ENCODE results near the gene UBE3C. TPM values are rescaled to one million over a fixed set of nuclear protein-coding genes. Genes with fewer than 3 reads are reported as not detected.

The UBE3C gene
- total and polyA plus RNA-seq, 2 of the 13 experiments (the other 11 are each of a cell fraction or from before 2014, with no cell fraction given) = 27.0 to 48.2 TPM

DNA sequence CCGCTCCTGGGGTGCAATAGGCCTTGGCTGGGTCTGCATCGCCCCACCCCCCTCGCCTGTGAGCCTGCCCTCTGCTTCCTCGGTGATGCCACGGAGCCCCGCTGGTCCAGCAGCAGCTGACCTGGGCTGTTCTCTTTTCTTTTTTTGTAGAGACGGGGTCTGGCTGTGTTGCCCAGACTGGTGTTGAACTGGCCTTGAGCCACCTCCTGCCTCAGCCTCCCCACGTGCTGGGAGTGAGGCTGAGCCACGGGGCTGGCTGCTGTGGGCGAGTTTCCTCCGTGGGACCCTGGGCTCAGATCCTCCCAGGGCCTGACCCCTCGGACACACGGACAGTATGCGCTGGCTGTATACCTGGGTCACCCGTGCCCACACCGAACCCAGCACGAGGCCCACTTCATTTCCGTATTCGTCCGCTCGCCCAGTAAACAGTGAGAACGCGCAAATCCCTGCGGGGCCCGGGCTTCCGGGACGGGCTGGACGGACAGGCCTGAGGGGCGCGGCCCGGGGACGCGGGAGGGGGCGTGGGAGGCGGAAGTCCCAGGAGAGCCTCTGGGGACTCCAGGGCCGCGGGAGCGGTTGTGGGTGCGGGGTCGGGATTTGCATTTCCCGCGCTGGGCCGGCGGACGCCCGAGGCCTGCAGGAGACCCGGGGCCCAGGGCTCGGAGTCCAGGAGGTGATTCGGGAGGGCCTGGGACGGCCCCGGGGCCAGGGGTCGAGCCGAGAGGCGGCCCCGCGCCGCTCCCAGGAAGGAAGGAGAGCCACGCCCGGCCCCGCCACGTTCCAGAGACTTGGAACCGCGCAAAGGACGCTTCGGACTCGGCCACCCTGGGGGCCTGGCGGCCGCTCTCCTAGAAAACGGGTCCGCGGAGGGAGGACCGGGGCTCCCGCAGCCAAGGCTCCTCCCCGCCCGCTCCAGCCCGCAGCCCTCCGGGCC, 140.3 kb downstream of the UBE3C start (continued):
- TF ChIP-seq, protein P1, sequence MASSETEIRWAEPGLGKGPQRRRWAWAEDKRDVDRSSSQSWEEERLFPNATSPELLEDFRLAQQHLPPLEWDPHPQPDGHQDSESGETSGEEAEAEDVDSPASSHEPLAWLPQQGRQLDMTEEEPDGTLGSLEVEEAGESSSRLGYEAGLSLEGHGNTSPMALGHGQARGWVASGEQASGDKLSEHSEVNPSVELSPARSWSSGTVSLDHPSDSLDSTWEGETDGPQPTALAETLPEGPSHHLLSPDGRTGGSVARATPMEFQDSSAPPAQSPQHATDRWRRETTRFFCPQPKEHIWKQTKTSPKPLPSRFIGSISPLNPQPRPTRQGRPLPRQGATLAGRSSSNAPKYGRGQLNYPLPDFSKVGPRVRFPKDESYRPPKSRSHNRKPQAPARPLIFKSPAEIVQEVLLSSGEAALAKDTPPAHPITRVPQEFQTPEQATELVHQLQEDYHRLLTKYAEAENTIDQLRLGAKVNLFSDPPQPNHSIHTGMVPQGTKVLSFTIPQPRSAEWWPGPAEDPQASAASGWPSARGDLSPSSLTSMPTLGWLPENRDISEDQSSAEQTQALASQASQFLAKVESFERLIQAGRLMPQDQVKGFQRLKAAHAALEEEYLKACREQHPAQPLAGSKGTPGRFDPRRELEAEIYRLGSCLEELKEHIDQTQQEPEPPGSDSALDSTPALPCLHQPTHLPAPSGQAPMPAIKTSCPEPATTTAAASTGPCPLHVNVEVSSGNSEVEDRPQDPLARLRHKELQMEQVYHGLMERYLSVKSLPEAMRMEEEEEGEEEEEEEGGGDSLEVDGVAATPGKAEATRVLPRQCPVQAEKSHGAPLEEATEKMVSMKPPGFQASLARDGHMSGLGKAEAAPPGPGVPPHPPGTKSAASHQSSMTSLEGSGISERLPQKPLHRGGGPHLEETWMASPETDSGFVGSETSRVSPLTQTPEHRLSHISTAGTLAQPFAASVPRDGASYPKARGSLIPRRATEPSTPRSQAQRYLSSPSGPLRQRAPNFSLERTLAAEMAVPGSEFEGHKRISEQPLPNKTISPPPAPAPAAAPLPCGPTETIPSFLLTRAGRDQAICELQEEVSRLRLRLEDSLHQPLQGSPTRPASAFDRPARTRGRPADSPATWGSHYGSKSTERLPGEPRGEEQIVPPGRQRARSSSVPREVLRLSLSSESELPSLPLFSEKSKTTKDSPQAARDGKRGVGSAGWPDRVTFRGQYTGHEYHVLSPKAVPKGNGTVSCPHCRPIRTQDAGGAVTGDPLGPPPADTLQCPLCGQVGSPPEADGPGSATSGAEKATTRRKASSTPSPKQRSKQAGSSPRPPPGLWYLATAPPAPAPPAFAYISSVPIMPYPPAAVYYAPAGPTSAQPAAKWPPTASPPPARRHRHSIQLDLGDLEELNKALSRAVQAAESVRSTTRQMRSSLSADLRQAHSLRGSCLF (CRISPR knock-in tag; IDR thresholded peaks at IDR 0.05; ENCODE audit: borderline replicate concordance) = no peak
- TF ChIP-seq, protein P2, sequence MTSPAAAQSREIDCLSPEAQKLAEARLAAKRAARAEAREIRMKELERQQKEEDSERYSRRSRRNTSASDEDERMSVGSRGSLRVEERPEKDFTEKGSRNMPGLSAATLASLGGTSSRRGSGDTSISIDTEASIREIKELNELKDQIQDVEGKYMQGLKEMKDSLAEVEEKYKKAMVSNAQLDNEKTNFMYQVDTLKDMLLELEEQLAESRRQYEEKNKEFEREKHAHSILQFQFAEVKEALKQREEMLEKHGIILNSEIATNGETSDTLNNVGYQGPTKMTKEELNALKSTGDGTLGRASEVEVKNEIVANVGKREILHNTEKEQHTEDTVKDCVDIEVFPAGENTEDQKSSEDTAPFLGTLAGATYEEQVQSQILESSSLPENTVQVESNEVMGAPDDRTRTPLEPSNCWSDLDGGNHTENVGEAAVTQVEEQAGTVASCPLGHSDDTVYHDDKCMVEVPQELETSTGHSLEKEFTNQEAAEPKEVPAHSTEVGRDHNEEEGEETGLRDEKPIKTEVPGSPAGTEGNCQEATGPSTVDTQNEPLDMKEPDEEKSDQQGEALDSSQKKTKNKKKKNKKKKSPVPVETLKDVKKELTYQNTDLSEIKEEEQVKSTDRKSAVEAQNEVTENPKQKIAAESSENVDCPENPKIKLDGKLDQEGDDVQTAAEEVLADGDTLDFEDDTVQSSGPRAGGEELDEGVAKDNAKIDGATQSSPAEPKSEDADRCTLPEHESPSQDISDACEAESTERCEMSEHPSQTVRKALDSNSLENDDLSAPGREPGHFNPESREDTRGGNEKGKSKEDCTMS (CRISPR knock-in tag; conservative IDR thresholded peaks at IDR 0.05) = no peak
- TF ChIP-seq ZNF543 (CRISPR knock-in tag; IDR thresholded peaks at IDR 0.05) (no peak), AGO2 (optimal IDR thresholded peaks at IDR 0.05; ENCODE audit: low read depth, low read length) (peak; percentile 40), ZNF781 (CRISPR knock-in tag; IDR thresholded peaks at IDR 0.05; ENCODE audit: borderline replicate concordance, not compliant biosample characterization) (no peak), SKI (IDR thresholded peaks at IDR 0.05; ENCODE audit: partially characterized antibody) (no peak), ZKSCAN1 (IDR thresholded peaks at IDR 0.05; ENCODE audit: low read length) (no peak), HMGA1 (CRISPR knock-in tag; conservative IDR thresholded peaks at IDR 0.05) (no peak), NCOA2 (CRISPR knock-in tag; IDR thresholded peaks at IDR 0.05) (no peak), ZNF101 (CRISPR knock-in tag; IDR thresholded peaks at IDR 0.05; ENCODE audit: borderline replicate concordance, low read depth) (no peak), FIP1L1 (IDR thresholded peaks at IDR 0.05; ENCODE audit: borderline replicate concordance, insufficient read depth, low read depth, low read length) (no peak), ZBTB8A (CRISPR knock-in tag; IDR thresholded peaks at IDR 0.05; ENCODE audit: borderline replicate concordance, low read depth) (no peak), HNRNPL (IDR thresholded peaks at IDR 0.05; ENCODE audit: low read depth, low read length) (peak; percentile 24; the same call in 1 of the 2 replicates), ZIK1 (CRISPR knock-in tag; IDR thresholded peaks at IDR 0.05; ENCODE audit: borderline replicate concordance, low read depth) (no peak), CHCHD3 (CRISPR knock-in tag; IDR thresholded peaks at IDR 0.05) (0 out of 2 replicates have a peak, but pooled peaks have one; percentile 53)
- TF ChIP-seq, protein P3, sequence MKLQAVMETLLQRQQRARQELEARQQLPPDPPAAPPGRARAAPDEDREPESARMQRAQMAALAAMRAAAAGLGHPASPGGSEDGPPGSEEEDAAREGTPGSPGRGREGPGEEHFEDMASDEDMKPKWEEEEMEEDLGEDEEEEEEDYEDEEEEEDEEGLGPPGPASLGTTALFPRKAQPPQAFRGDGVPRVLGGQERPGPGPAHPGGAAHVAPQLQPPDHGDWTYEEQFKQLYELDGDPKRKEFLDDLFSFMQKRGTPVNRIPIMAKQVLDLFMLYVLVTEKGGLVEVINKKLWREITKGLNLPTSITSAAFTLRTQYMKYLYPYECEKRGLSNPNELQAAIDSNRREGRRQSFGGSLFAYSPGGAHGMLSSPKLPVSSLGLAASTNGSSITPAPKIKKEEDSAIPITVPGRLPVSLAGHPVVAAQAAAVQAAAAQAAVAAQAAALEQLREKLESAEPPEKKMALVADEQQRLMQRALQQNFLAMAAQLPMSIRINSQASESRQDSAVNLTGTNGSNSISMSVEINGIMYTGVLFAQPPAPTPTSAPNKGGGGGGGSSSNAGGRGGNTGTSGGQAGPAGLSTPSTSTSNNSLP (IDR thresholded peaks at IDR 0.05; ENCODE audit: low read depth, low read length) = no peak
- TF ChIP-seq, protein P4, sequence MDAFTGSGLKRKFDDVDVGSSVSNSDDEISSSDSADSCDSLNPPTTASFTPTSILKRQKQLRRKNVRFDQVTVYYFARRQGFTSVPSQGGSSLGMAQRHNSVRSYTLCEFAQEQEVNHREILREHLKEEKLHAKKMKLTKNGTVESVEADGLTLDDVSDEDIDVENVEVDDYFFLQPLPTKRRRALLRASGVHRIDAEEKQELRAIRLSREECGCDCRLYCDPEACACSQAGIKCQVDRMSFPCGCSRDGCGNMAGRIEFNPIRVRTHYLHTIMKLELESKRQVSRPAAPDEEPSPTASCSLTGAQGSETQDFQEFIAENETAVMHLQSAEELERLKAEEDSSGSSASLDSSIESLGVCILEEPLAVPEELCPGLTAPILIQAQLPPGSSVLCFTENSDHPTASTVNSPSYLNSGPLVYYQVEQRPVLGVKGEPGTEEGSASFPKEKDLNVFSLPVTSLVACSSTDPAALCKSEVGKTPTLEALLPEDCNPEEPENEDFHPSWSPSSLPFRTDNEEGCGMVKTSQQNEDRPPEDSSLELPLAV (CRISPR knock-in tag; conservative IDR thresholded peaks at IDR 0.05; ENCODE audit: low read depth) = no peak

Data from HepG2 (cell line).